Fibroblast of pulmonary artery (primary cell): ENCODE measurements around the gene C6orf58.

Source experiments
- DNase-seq: peaks from one replicate; pipeline ENCODE4 v3.0.0-alpha.2; 2010; ENCODE audit warnings: low read depth
- H3K4me3 ChIP-seq: replicated peaks from 2 replicates; pipeline ENCODE4 v1.5.1; 2011; ENCODE audit warnings: low read depth, mild to moderate bottlenecking, control low read depth, low read length, moderate library complexity
- CTCF ChIP-seq: IDR thresholded peaks from 2 replicates; pipeline ENCODE4 v1.5.1; 2011; ENCODE audit warnings: mild to moderate bottlenecking, control low read depth, low read length, inconsistent platforms; ENCODE audit errors: missing control alignments

The C6orf58 gene

GRCh38 chr6:127606131-127606562, 29.2 kb downstream of the C6orf58 start:
- peak; percentile 54 for DNase-seq
- peak; percentile 32 for TF ChIP-seq CTCF
- no peak overlapping the region for H3K4me3 ChIP-seq

GRCh38 chr6:127608554-127609270, 31.7 kb downstream of the C6orf58 start:
- DNase-seq = no peak
- TF ChIP-seq CTCF = no peak
- H3K4me3 ChIP-seq = no peak overlapping the region

GRCh38 chr6:127618729-127619128, 41.8 kb downstream of the C6orf58 start:
- no peak overlapping the region for H3K4me3 ChIP-seq
- DNase-seq = peak; percentile 3
- no peak for TF ChIP-seq CTCF

GRCh38 chr6:127630800-127631199, 53.8 kb downstream of the C6orf58 start:
- TF ChIP-seq CTCF = no peak
- DNase-seq = no peak
- no peak overlapping the region for H3K4me3 ChIP-seq

- no peak overlapping the region for H3K4me3 ChIP-seq
- TF ChIP-seq CTCF = no peak
- no peak for DNase-seq
These were observed 57.2 kb downstream of the C6orf58 start for GRCh38 chr6:127634178-127634577.

GRCh38 chr6:127635091-127635490, 58.1 kb downstream of the C6orf58 start:
- no peak overlapping the region for H3K4me3 ChIP-seq
- no peak for DNase-seq
- no peak for TF ChIP-seq CTCF

GRCh38 chr6:127637830-127638409, 60.9 kb downstream of the C6orf58 start:
- H3K4me3 ChIP-seq = no peak overlapping the region
- peak; percentile 31 for DNase-seq
- TF ChIP-seq CTCF = no peak
